Vagina (tissue), 2 donors: ENCODE measurements around the gene OR1L6.

ENCODE experiments used
- POLR2A ChIP-seq, 2 donors: fragments of 450-650 bp; IDR thresholded peaks; one replicate each; pipeline ENCODE4 v1.6.1; 2017; ENCODE audit warnings: antibody characterized with exemption in 2 of 2, mild to moderate bottlenecking in 2 of 2, moderate library complexity in 2 of 2
- POLR2AphosphoS5 ChIP-seq, 2 donors: sonication (generic); formaldehyde crosslinking; IDR thresholded peaks; one replicate each; pipeline ENCODE4 v1.9.0; 2017; ENCODE audit warnings: antibody characterized with exemption in 2 of 2, mild to moderate bottlenecking in 2 of 2, low read depth in 1 of 2; ENCODE audit not compliant: insufficient read depth in 1 of 2
- TF ChIP-seq, protein P1 (sequence below), 3 experiments: fragments of 450-650 bp in 2 of 3; fragments of 200-600 bp in 1 of 3; sonication (generic) in 1 of 3; IDR thresholded peaks; one replicate each; pipeline ENCODE4 v1.5.1; 2017 to 2019; ENCODE audit warnings: antibody characterized with exemption in 3 of 3, mild to moderate bottlenecking in 2 of 3, moderate library complexity in 2 of 3

DNA sequence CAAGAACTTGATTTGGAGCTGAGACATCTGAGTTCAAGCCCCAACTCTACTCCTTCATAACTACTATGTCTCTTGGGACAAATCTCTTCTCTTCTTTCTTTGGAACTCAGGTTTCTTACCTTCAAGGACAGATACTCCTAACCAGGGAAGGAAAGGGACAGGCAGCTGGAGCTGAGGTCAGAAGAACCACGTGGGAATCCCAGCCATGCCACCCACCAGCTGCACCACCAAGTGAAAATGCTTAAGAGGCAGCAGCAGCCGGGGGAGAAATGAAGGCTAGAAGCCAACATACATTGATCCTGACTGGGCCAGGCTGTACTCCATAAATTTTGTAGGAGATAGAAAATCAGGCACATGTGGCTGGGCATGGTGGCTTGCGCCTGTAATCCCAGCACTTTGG is 37.1 kb downstream of the OR1L6 start:
- TF ChIP-seq, protein P1, sequence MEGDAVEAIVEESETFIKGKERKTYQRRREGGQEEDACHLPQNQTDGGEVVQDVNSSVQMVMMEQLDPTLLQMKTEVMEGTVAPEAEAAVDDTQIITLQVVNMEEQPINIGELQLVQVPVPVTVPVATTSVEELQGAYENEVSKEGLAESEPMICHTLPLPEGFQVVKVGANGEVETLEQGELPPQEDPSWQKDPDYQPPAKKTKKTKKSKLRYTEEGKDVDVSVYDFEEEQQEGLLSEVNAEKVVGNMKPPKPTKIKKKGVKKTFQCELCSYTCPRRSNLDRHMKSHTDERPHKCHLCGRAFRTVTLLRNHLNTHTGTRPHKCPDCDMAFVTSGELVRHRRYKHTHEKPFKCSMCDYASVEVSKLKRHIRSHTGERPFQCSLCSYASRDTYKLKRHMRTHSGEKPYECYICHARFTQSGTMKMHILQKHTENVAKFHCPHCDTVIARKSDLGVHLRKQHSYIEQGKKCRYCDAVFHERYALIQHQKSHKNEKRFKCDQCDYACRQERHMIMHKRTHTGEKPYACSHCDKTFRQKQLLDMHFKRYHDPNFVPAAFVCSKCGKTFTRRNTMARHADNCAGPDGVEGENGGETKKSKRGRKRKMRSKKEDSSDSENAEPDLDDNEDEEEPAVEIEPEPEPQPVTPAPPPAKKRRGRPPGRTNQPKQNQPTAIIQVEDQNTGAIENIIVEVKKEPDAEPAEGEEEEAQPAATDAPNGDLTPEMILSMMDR (IDR thresholded peaks at IDR 0.05), result no peak
- TF ChIP-seq POLR2A (IDR thresholded peaks at IDR 0.05) (no peak), POLR2AphosphoS5 (IDR thresholded peaks at IDR 0.05; ENCODE audit: insufficient read depth in 1 of 2, low read depth in 1 of 2) (no peak)
